ENCODE results near the gene TRIM67.
A peak's percentile ranks its signal among the peaks of the same experiment; 100 is the strongest.
"Not testable (repeated sequence)": the region's sequence is repeated elsewhere in the genome, so short reads cannot be mapped to it uniquely, and the experiment has no call there.

TRIM67 gene

DNA sequence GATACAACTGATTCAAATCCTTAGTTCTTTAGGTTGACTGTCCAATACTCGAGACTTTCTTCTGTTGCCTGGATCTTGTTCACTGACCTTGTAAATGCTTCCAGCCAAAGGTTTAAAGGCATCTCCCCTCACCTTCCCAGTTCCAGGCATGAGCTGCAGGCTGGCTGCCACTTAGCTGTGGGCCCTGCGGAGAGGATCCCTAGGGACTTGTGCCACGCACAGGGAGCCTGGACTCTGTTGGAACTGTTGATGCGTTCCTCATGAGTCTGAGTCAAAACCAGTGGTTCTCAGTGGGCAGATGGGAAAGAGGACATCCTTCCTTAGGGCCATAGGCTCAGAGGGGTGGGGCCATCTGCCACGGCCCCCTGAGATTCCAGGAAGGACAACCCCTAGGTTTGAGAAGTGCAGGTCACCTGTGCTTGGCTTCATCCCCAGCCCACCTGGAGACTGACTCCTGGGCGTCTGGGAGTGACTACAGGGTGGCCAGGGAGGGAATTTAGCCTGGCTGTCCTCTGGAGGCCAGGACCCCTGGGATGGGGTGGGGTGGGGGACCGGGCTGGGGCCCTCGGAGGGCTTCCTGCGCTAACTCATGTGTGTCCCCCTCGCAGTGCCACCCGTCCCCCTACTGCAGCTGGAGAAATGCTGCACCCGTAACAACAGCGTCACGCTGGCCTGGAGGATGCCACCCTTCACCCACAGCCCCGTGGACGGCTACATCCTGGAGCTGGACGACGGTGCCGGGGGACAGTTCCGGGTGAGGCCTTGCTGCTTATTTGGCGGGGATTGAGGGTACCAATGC lies 41.6 kb downstream of the TRIM67 start:
- DNase-seq (ENCODE audit: low read depth) = no peak

GRCh38 chr1:231206856-231207255 lies 45.0 kb downstream of the TRIM67 start:
- DNase-seq (ENCODE audit: low read depth) = peak; percentile 10

DNA sequence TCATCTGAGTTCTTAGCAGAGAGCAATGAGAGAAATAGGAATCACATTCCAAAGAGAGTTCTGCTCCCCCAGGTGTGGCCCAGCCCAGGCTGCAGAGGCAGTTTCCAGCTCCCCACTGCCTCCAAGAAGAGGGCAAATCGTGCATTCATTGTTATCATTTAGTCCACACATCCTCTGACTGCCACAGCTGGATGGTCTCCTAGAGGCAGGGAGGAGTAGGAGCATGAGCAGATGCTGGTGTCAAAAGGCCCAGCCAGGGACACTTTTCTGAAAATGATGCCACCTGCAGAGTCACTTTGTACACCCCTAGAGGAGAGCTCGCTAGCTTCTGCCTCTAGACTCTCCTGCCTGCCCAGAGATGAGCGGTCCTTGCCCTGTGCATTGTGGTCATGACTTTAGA lies 45.6 kb downstream of the TRIM67 start:
- no peak for DNase-seq (ENCODE audit: low read depth)

DNA sequence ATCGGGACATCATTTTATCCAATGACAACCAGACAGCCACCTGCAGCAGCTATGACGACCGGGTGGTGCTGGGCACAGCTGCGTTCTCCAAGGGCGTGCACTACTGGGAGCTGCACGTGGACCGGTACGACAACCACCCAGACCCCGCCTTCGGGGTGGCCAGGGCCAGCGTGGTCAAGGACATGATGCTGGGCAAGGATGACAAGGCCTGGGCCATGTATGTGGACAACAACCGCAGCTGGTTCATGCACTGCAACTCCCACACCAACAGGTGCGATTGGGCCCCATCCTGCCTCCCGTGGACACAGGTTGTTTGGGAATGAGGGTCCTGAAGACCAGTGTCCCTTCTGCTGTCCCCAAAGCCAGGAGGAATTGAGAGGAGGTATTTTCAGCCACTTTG lies 47.1 kb downstream of the TRIM67 start:
- no peak for DNase-seq (ENCODE audit: low read depth)

DNA sequence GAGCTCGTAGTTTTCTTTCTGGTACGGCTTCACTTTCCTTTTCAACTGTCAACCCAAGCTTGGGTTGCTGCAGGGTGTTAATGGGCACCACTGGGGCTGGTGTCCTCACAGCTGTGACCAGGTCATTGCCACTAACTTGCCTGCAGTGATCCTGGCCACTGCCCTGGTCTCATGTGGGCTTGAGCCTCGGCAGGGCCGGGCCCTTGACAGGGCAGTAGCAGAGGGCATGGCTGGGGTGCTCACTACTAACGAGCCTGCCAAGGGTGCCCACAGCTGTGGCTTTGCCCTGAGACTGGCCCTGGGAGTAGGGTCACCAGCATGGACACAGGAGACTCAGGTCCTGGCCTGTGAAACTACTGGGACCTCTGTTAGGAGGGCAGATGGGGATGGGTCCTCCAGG lies 47.7 kb downstream of the TRIM67 start:
- no peak for DNase-seq (ENCODE audit: low read depth)

- DNase-seq (ENCODE audit: low read depth) = no peak
These were observed 48.3 kb downstream of the TRIM67 start for GRCh38 chr1:231210126-231210525.

- peak; percentile 31 for DNase-seq (ENCODE audit: low read depth)
These were observed 49.4 kb downstream of the TRIM67 start for GRCh38 chr1:231211005-231211857.

DNA sequence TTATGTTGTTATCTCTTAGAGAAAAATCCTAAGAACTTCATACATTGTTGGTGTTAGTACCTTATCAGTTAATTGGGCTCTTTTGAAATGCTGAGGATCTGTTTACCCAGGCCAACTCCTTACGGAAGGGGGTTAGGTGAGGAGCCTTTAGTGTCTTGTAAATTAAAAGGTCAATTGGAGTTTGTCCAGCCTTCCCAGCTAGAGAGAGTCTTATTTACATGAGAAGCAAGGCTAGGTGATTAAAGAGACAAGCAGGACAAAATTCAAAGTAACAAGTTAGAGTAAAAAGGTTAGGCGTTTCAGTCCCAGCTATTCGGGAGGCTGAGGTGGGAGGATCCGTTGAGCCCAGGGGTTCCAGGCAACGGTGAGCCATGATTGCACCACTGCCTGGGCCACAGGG lies 50.4 kb downstream of the TRIM67 start:
- not testable (repeated sequence) for DNase-seq (ENCODE audit: low read depth)

DNA sequence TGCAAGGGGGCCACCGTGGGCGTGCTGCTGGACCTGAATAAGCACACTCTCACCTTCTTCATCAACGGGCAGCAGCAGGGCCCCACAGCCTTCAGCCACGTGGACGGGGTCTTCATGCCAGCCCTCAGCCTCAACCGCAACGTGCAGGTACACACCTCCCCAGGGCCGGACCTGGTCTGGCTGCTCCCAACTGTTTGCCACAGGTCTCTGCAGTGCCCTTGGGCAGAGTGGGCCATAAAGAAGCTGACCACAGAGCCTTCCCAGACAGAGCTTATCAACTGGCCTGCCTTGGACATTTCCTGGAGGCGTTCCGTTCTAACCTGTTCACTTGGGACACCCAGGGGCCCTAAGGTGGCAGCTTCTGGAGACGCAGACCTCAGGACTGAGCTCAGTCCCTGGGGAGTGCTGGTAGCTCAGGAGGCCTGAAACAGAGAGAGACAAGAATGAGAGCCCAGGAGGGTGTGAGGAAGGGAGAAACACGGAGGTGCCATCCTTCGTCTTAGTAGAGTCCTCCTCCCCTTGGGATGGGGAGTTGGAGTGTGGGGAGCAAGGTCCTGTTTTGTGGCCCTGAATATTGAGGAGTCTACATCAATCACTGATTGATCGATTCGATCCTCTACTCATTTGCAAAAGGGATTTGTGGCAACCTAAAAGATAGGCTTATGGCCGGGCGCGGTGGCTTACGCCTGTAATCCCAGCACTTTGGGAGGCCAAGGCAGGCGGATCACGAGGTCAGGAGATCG lies 52.1 kb downstream of the TRIM67 start:
- DNase-seq (ENCODE audit: low read depth) = no peak

- DNase-seq (ENCODE audit: low read depth) = no peak
These were observed 53.2 kb downstream of the TRIM67 start for GRCh38 chr1:231214918-231215680.

DNA sequence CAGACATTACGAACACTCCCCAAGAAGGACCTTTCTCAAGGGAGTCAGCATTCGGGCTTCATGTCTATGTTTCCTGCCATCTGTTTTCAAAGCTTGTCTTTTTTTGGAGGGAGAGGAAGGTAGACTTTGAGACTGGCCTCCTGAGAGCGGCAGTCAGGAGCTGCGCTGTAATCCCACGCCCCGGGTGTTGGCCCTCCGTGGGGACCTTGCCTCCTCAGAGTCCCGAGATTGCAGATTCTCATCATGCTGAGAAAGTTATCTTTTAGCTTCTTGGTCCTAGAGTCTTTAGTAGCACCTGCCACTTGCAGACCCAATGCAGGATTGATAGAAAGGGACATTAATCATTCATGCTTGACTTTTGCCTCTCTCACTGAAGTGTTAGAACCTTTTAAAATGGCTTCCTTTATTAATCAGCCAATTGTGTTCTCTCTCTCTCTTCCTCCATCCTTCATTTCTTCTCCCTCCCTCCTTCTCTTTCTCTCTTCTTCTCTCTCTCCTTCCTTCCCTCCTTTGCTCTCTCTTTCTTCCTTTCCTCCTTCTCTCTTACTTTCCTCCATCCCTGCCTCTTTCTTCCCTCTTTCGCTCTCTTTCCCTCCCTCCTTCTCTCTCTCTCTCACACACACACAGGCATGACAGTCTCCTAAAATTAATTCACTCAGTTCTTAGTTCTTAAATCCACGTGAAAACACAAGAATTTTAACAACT lies 54.0 kb downstream of the TRIM67 start:
- DNase-seq (ENCODE audit: low read depth) = no peak

GRCh38 chr1:231216498-231216897 lies 54.6 kb downstream of the TRIM67 start:
- no peak for DNase-seq (ENCODE audit: low read depth)

- DNase-seq (ENCODE audit: low read depth) = no peak
These were observed 55.2 kb downstream of the TRIM67 start for GRCh38 chr1:231217056-231217455.

DNA sequence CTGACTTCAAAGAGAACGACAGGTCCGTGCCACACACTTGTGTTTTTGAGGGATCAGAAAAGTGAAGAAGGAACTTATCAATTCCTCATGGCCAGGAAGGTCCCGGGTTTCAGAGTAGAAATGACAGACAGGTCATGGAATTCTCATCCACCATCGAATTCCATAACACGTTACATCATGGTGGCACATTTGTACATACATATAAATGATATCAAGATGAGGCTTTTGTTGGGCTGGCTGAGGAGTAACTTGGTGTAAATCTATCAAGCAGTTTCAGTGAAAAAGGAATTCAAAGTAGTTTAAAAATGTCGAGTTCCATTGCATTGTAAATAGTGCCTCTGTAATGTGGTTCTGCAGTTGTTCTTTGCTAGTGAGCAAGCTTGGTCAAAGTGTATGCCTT lies 56.2 kb downstream of the TRIM67 start:
- DNase-seq (ENCODE audit: low read depth) = no peak

DNA sequence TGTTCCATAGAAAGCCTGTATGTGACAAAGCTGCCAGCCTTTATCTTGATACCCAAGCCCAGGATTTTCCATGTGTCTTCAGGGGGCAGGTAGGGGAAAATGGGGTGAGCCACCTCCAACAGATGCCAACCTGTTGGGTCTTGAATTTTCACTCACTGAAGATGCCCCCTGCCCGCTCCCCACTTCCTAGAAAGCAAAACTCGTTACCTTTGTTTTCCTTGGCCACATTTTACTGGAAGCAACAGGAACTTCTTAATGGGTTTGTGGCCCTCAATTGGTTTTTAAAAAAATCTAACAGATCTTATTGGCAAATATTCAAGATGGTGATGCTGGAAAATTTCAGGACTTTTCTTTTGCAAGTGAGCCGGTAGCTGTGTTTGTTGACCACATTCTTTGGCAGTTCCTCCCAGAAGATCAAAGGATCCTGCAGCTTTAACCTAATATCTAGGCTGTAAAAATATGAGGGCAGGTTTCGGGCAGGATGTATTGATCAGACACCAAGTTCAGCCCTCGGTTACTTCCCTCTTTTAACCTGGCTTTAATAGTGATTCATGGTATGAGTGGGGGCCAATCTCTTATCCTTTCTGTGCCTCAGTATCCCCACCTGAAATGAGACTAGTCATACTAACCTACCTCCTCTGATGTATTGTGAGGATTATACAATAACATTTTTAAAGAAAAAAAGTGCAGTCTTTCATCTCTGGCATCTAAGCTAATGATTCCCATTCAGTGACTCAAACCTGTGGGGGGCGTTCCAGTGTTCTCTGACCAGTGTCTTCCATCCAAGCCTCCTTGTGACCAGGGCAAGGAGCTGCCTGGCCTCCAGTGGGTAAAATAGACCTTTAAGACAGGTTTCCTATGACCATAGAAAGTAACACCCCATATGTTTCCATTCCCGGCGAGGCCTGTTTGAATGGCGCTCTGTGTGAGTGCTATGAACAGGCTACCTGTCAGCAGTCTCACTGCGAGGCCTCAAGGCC lies 57.9 kb downstream of the TRIM67 start:
- no peak for DNase-seq (ENCODE audit: low read depth)

DNA sequence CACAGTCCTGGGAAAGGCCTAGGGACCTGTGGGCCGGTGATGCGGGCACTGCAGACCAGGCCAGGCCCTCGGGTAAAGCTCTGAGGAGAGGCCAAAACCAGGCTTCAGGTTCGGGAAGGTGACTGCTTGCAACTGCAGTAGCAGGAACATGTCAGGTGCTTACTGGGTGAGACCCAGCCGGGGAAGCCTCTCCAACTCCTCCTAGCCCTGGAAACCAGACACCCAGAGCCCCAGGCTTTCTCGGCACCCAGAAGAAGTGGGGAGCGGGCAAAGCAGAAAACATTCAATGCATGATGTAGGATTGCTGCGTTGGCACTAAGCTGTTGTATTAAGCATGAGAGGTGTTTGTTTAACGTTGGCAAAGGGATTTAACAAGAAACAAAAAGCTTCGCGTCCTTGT lies 58.9 kb downstream of the TRIM67 start:
- DNase-seq (ENCODE audit: low read depth) = no peak

DNA sequence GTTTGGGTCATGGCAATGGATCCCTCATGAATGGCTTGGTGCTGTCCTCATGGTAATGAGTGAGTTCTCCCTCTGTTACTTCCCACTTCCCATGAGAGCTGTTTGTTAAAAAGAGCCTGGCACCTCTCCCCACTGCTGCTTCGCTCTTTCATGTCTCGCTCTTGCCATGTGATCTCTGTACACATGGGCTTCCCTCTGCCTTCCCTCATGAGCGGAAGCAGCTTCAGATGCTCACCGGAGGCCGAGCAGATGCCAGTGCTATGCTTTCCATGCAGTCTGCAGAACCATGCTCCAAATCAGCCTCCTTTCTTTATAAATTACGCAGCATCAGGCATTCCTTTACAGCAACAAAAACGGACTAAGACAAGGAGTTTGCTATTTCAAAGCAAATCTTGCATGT lies 64.3 kb downstream of the TRIM67 start:
- no peak for DNase-seq (ENCODE audit: low read depth)

- DNase-seq (ENCODE audit: low read depth) = no peak
These were observed 69.7 kb downstream of the TRIM67 start for GRCh38 chr1:231231511-231231910.

GRCh38 chr1:231232870-231233734 lies 71.2 kb downstream of the TRIM67 start:
- no peak for DNase-seq (ENCODE audit: low read depth)

Data from amniotic epithelial cell (primary cell).